Measurements from ENCODE around the gene NCKAP5. TPM values are rescaled to one million over a fixed set of nuclear protein-coding genes. Genes with fewer than 3 reads are reported as not detected.

Gene NCKAP5
- total and polyA plus RNA-seq, 2 of the 8 experiments (the other 6 are each of a cell fraction or from before 2014, with no cell fraction given): 0.27 to 0.86 TPM

DNA sequence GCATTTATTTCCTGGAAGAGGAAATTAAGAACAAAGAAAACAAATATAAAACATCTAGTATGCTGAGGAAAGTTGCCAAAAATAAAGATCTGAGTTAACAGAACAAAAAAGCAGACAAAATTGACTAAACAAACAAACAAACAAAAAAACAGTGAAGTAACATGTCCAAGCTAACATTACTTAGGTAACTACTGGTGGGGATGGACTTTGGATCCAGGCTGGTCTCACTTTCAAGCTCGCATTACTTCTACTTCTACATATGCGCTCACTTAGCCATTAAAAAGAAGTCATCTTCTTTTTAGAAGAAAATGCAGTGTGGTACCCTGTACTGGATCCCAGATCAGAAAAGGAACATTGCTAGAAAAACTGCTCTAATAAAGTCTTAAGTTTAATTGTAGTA, 358.9 kb downstream of the NCKAP5 start:
- Histone ChIP-seq H4K5ac (ENCODE audit: insufficient read length, low read depth, low read length) (no peak overlapping the region), H2AK5ac (ENCODE audit: low read depth, low read length) (no peak overlapping the region), H2BK20ac (ENCODE audit: low read length) (no peak overlapping the region), H3K36me3 (ENCODE audit: control insufficient read depth in 2 of 4, insufficient read depth in 4 of 4, low read length in 3 of 4) (peaks cover 0 to 3% (median 0%) of the 10 kb centered on the region in 4 experiments; a peak in 1 of 8 replicates), H3K4ac (replicated peaks; ENCODE audit: insufficient read length, low read depth, low read length) (no peak overlapping the region), H4K8ac (ENCODE audit: extremely low read depth, insufficient read depth, low read length) (no peak overlapping the region), H4K91ac (replicated peaks; ENCODE audit: insufficient read length, low read length) (no peak overlapping the region), H3K23me2 (ENCODE audit: low read depth, low read length) (no peaks in the 10 kb centered on the region), H4K20me1 (replicated peaks in 1 of 2; ENCODE audit: control insufficient read depth in 1 of 2, insufficient read depth in 2 of 2, low read length in 2 of 2) (no peaks in the 10 kb centered on the region), H3K18ac (ENCODE audit: extremely low read depth, low read length) (no peak overlapping the region), H2BK15ac (ENCODE audit: low read length) (no peak overlapping the region), H3K27ac (ENCODE audit: low read depth, low read length) (no peak overlapping the region), H3K14ac (ENCODE audit: insufficient read length) (no peak overlapping the region), H2AFZ (ENCODE audit: low read length) (no peak overlapping the region), H3K27me3 (replicated peaks in 1 of 4; ENCODE audit: control insufficient read depth in 3 of 4, extremely low read depth in 1 of 4, insufficient read depth in 3 of 4, low read length in 3 of 4) (no peaks in the 10 kb centered on the region), H3K23ac (ENCODE audit: insufficient read length) (no peak overlapping the region), H3K9ac (replicated peaks in 1 of 4; ENCODE audit: extremely low read depth in 1 of 4, low read depth in 3 of 4, low read length in 3 of 4) (no peak overlapping the region), H3K56ac (replicated peaks; ENCODE audit: insufficient read length, low read depth, low read length) (no peak overlapping the region), H3K79me2 (ENCODE audit: control insufficient read depth in 1 of 2, insufficient read depth in 2 of 2, low read length in 2 of 2) (no peaks in the 10 kb centered on the region), H3K4me2 (ENCODE audit: insufficient read depth in 1 of 2, low read depth in 2 of 2, low read length in 2 of 2) (no peak overlapping the region), H3K9me3 (ENCODE audit: insufficient read depth in 2 of 2, low read depth in 1 of 2, low read length in 1 of 2) (peaks cover 8 to 14% of the 10 kb centered on the region in 2 experiments; a peak in 2 of 4 replicates), H3K4me1 (replicated peaks in 1 of 4; ENCODE audit: control insufficient read depth in 3 of 4, insufficient read depth in 4 of 4, low read length in 3 of 4) (no peaks in the 10 kb centered on the region), H2BK120ac (replicated peaks; ENCODE audit: low read depth, low read length) (no peak overlapping the region), H3K79me1 (ENCODE audit: low read depth, low read length) (no peaks in the 10 kb centered on the region), H2BK5ac (ENCODE audit: low read depth, low read length) (no peak overlapping the region), H3K4me3 (ENCODE audit: extremely low read depth in 1 of 4, insufficient read depth in 2 of 4, low read depth in 3 of 4, low read length in 4 of 4) (no peak overlapping the region), H2BK12ac (ENCODE audit: low read depth, low read length) (no peak overlapping the region)
- TF ChIP-seq KDM4A (IDR thresholded peaks at IDR 0.05; ENCODE audit: low read depth, low read length, severe bottlenecking) (no peak), CHD1 (IDR thresholded peaks at IDR 0.05; ENCODE audit: low read depth, low read length) (no peak), EZH2 (IDR thresholded peaks at IDR 0.05; ENCODE audit: low read depth, low read length, severe bottlenecking) (no peak), SP4 (IDR thresholded peaks at IDR 0.05; ENCODE audit: low read length) (no peak), POLR2A (IDR thresholded peaks at IDR 0.05; ENCODE audit: control extremely low read depth in 1 of 2, low read depth in 2 of 2, low read length in 2 of 2) (no peak), SUZ12 (IDR thresholded peaks at IDR 0.05; ENCODE audit: low read length) (no peak), POLR2AphosphoS5 (IDR thresholded peaks at IDR 0.05; ENCODE audit: low read depth, low read length) (no peak), ZNF274 (IDR thresholded peaks at IDR 0.05; ENCODE audit: borderline replicate concordance, extremely low read depth, low read length) (no peak), CHD2 (IDR thresholded peaks at IDR 0.05; ENCODE audit: low read length) (no peak), HDAC6 (IDR thresholded peaks at IDR 0.05; ENCODE audit: low read depth, low read length) (no peak), NRF1 (IDR thresholded peaks at IDR 0.05; ENCODE audit: low read depth, low read length) (no peak)
- TF ChIP-seq, protein P1, sequence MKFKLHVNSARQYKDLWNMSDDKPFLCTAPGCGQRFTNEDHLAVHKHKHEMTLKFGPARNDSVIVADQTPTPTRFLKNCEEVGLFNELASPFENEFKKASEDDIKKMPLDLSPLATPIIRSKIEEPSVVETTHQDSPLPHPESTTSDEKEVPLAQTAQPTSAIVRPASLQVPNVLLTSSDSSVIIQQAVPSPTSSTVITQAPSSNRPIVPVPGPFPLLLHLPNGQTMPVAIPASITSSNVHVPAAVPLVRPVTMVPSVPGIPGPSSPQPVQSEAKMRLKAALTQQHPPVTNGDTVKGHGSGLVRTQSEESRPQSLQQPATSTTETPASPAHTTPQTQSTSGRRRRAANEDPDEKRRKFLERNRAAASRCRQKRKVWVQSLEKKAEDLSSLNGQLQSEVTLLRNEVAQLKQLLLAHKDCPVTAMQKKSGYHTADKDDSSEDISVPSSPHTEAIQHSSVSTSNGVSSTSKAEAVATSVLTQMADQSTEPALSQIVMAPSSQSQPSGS (IDR thresholded peaks at IDR 0.05; ENCODE audit: low read length): no peak
- DNase-seq (ENCODE audit: low read depth in 1 of 2, low spot score in 2 of 2): no peak
- FAIRE-seq: no peak
- ChIA-PET CTCF (ENCODE audit: partially characterized antibody) (no interaction called here), POLR2A (ENCODE audit: partially characterized antibody) (no interaction called here)
- 98% methylated on average over 2 of the region's 2 CpGs; no CpG with 5 or more reads in 1 of the 2 experiments for WGBS, 2 experiments (ENCODE audit: extremely low coverage in 1 of 2, insufficient coverage in 1 of 2, insufficient read length in 1 of 2, insufficient replicate concordance in 2 of 2, low coverage in 1 of 2, low lambda C conversion rate in 2 of 2, missing lambda C conversion rate in 1 of 2)
